Measurements from ENCODE around the gene UBE2S. TPM values are rescaled to one million over a fixed set of nuclear protein-coding genes. Genes with fewer than 3 reads are reported as not detected.

Gene UBE2S
- total RNA-seq, 1 donor from 2014 or later: 77.0 TPM

DNA sequence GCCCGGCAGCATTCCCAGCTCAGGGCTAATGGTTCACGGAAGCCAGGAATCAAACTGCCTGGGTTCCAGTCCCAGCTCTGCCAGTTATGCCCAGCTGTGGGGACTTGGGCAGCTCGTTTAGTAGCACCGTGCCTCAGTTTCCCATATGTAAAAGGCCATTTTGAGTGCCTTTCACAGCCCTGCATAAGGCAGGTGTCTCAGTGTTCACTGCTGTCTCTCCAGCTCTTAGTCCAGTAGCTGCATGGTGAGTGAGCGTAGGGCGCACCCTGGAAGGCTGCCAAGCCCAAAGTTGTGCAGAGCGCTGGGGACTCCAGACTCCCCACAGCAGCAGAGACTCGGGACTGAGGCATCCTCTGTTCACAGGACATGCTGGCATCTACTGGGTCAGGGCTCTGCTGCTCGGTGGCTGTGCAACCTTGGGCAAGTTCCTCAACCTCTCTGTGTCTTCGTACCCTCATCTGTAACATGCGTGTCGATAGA, 16.4 kb downstream of the UBE2S start:
- no peak for DNase-seq (ENCODE audit: low spot score in 2 of 2, unreplicated experiment in 2 of 2)
- no peak for TF ChIP-seq CTCF (IDR thresholded peaks at IDR 0.05; ENCODE audit: unreplicated experiment)
- Mint-ChIP-seq H3K36me3 (peaks cover 20% of the 10 kb centered on the region), H3K4me1 (peaks cover 45% of the 10 kb centered on the region), H3K27me3 (ENCODE audit: low read depth) (no peaks in the 10 kb centered on the region), H3K27ac (no peak overlapping the region), H3K9me3 (no peaks in the 10 kb centered on the region), H3K4me3 (no peak overlapping the region)

GRCh38 chr19:55390461-55390880, 17.1 kb downstream of the UBE2S start:
- no peak for DNase-seq (ENCODE audit: low spot score in 2 of 2, unreplicated experiment in 2 of 2)
- Mint-ChIP-seq H3K27ac (no peak overlapping the region), H3K27me3 (ENCODE audit: low read depth) (no peaks in the 10 kb centered on the region), H3K9me3 (no peaks in the 10 kb centered on the region), H3K4me1 (peaks cover 47% of the 10 kb centered on the region), H3K4me3 (no peak overlapping the region), H3K36me3 (peaks cover 20% of the 10 kb centered on the region)
- no peak for TF ChIP-seq CTCF (IDR thresholded peaks at IDR 0.05; ENCODE audit: unreplicated experiment)

DNA sequence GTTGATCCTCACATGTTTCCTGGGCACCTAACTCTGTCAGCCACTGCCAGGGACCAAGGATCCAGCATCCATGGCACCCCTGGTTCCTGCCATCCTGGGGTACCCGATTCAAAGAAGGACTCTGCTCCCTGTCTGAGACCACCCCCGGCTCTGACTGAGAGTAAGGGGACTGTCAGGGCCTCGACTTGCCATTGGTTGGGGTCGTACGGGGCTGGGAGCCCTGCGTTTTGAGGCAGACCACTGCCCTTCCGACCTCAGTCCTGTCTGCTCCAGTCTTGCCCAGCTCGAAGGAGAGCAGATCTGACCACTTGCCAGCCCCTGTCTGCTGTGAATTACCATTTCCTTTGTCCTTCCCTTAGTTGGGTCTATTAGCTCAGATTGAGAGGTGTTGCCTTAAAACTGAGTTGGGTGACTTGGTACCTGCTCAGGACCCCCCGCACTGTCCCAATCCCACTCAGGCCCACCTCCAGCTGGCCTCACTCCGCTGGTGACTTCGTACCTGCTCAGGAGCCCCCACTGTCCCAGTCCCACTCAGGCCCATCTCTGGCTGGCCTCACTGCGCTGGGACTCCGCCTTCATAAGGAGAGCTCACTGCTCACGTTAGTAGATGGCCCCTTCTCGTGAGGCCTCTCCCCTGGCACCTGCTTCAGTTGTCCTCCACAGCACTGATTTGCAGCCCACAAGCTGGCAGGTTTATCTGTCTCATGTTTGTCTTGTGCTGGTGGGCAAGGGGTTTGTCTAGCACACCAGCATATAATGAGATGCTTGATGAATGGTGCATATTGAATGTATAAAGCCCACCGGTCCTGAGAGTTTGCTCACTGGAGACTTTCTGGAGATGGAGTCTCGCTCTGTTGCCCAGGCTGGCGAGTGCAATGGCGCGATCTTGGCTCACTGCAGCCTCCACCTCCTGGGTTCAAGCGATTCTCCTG, 17.9 kb downstream of the UBE2S start:
- no peak for DNase-seq (ENCODE audit: low spot score in 2 of 2, unreplicated experiment in 2 of 2)
- Mint-ChIP-seq H3K9me3 (no peaks in the 10 kb centered on the region), H3K4me1 (peaks cover 52% of the 10 kb centered on the region), H3K4me3 (no peak overlapping the region), H3K27me3 (ENCODE audit: low read depth) (no peaks in the 10 kb centered on the region), H3K36me3 (peaks cover 20% of the 10 kb centered on the region), H3K27ac (peak overlapping the region; percentile 50)
- TF ChIP-seq CTCF (IDR thresholded peaks at IDR 0.05; ENCODE audit: unreplicated experiment): no peak

DNA sequence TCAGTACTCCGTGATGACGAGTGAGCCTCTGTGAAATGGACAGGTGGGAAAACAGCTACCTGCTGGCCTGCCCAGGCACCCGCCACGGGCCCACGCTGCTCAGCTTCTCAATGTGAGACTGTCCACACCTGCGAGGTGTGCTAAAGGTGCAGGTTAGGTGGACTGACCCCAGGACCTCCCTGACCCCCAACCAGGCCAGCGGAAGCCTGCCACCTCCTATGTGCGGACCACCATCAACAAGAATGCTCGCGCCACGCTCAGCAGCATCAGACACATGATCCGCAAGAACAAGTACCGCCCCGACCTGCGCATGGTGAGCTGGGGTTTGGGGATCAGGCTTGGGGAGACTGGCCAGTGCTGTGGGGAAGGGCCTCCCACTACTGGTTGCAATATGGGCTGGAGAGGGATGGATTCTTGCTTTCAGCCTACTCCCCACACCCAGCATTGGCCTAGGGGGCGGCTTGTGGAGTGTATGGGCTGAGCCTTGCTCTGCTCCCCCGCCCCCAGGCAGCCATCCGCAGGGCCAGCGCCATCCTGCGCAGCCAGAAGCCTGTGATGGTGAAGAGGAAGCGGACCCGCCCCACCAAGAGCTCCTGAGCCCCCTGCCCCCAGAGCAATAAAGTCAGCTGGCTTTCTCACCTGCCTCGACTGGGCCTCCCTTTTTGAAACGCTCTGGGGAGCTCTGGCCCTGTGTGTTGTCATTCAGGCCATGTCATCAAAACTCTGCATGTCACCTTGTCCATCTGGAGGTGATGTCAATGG, 19.7 kb downstream of the UBE2S start:
- Mint-ChIP-seq H3K27ac (peak overlapping the region; percentile 30), H3K9me3 (no peaks in the 10 kb centered on the region), H3K4me1 (peaks cover 55% of the 10 kb centered on the region), H3K4me3 (peak overlapping the region; percentile 99), H3K36me3 (peaks cover 20% of the 10 kb centered on the region), H3K27me3 (ENCODE audit: low read depth) (no peaks in the 10 kb centered on the region)
- no peak for TF ChIP-seq CTCF (IDR thresholded peaks at IDR 0.05; ENCODE audit: unreplicated experiment)
- DNase-seq (ENCODE audit: low spot score in 2 of 2, unreplicated experiment in 2 of 2): no peak

DNA sequence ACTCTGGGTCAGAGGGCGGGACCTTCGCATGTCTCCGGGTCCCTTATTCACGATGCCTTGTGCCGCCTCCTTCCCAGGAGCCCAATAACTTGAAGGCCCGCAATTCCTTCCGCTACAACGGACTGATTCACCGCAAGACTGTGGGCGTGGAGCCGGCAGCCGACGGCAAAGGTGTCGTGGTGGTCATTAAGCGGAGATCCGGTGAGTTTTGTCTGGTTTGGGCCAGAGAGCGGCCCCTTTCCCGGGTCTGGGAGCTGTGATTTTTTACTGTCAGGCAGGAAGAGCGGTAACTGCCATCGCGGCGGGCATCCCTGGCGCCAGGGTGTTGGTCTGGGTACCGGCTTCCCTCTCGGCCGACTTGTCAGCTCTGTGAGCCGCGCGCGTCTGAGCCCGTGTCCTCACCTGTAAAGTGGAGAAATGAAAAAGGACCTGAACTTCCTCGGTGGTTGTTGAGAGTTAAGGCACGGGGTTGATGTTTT, 21.1 kb downstream of the UBE2S start:
- Mint-ChIP-seq H3K4me3 (peak overlapping the region; percentile 99), H3K9me3 (no peaks in the 10 kb centered on the region), H3K4me1 (peaks cover 55% of the 10 kb centered on the region), H3K27ac (peak overlapping the region; percentile 97), H3K27me3 (ENCODE audit: low read depth) (no peaks in the 10 kb centered on the region), H3K36me3 (peaks cover 20% of the 10 kb centered on the region)
- DNase-seq (ENCODE audit: low spot score in 2 of 2, unreplicated experiment in 2 of 2): no peak
- TF ChIP-seq CTCF (IDR thresholded peaks at IDR 0.05; ENCODE audit: unreplicated experiment): no peak

Measured in mesothelial cell of epicardium (in vitro differentiated cells).